ENCODE results near the gene DDX41. TPM values are rescaled to one million over a fixed set of nuclear protein-coding genes. Genes with fewer than 3 reads are reported as not detected.

Gene DDX41
- total and polyA plus RNA-seq, 2 donors (not counting 1 experiment from before 2014, with no cell fraction given): 66.8 to 79.1 TPM

DNA sequence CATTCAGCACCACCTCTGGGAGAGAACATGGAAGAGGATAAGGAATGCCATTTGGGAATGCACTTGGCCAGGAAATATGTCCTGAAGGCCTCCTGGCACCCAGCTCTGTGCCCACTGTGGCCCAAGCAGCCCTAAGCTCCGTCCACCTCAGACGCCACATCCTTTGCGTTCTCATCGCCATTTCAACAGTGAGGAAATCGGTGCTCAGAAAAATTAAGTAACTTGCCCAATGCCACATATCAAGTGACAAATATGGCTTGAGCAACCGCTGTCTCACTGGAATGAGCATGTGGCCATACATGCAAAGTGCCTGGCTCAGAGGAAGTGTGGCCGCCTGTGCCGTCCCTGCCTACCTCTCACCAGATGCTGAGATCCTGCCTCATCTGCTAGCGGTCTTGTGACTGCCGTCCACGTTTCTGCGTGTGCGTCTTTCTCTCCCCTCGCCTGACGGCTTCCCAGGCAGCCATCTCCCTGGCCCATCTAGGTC lies 6.2 kb downstream of the DDX41 start:
- no peak for DNase-seq (ENCODE audit: low read depth in 2 of 2)

GRCh38 chr5:177509991-177510566 lies 6.7 kb downstream of the DDX41 start:
- no peaks in the 10 kb centered on the region for H4K20me1 ChIP-seq (ENCODE audit: control insufficient read depth, extremely low read depth, insufficient read depth, low read length)
- TF ChIP-seq, protein P1, sequence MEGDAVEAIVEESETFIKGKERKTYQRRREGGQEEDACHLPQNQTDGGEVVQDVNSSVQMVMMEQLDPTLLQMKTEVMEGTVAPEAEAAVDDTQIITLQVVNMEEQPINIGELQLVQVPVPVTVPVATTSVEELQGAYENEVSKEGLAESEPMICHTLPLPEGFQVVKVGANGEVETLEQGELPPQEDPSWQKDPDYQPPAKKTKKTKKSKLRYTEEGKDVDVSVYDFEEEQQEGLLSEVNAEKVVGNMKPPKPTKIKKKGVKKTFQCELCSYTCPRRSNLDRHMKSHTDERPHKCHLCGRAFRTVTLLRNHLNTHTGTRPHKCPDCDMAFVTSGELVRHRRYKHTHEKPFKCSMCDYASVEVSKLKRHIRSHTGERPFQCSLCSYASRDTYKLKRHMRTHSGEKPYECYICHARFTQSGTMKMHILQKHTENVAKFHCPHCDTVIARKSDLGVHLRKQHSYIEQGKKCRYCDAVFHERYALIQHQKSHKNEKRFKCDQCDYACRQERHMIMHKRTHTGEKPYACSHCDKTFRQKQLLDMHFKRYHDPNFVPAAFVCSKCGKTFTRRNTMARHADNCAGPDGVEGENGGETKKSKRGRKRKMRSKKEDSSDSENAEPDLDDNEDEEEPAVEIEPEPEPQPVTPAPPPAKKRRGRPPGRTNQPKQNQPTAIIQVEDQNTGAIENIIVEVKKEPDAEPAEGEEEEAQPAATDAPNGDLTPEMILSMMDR (conservative IDR thresholded peaks at IDR 0.05 in 1 of 2, IDR thresholded peaks at IDR 0.05 in 1 of 2; ENCODE audit: low read depth in 1 of 2, low read length in 2 of 2): no peak
- no peak for TF ChIP-seq EZH2 (IDR thresholded peaks at IDR 0.05; ENCODE audit: low read length, missing control alignments)
- H3K4me3 ChIP-seq (replicated peaks in 1 of 4; ENCODE audit: control extremely low read depth in 1 of 4, insufficient read depth in 1 of 4, low read depth in 3 of 4, low read length in 4 of 4): no peak overlapping the region
- H3K4me2 ChIP-seq (ENCODE audit: extremely low read depth, insufficient read depth, low read length): no peak overlapping the region
- no peak for DNase-seq (ENCODE audit: low read depth in 2 of 2)
- H3K9ac ChIP-seq (ENCODE audit: insufficient read depth, low read length): no peak overlapping the region
- peaks cover 40% of the 10 kb centered on the region for H3K36me3 ChIP-seq (ENCODE audit: control insufficient read depth, insufficient read depth, low read length)
- peaks cover 4% of the 10 kb centered on the region for H3K79me2 ChIP-seq (ENCODE audit: control insufficient read depth, insufficient read depth, low read length)
- H3K4me1 ChIP-seq (ENCODE audit: control insufficient read depth, extremely low read depth, insufficient read depth, low read length): no peaks in the 10 kb centered on the region
- H3K27me3 ChIP-seq (ENCODE audit: control insufficient read depth, insufficient read depth, low read length): no peaks in the 10 kb centered on the region
- no peaks in the 10 kb centered on the region for H3K9me3 ChIP-seq (ENCODE audit: control insufficient read depth, insufficient read depth, low read depth, low read length)
- no peak overlapping the region for H3K27ac ChIP-seq (ENCODE audit: insufficient read depth, low read length)
- H2AFZ ChIP-seq (ENCODE audit: low read length): no peak overlapping the region

More for the DNA sequence above, 6.2 kb downstream of the DDX41 start:
- Histone ChIP-seq H3K27ac (ENCODE audit: insufficient read depth, low read length) (no peak overlapping the region), H2AFZ (ENCODE audit: low read length) (no peak overlapping the region), H3K4me3 (replicated peaks in 1 of 4; ENCODE audit: control extremely low read depth in 1 of 4, insufficient read depth in 1 of 4, low read depth in 3 of 4, low read length in 4 of 4) (no peak overlapping the region), H3K4me2 (ENCODE audit: extremely low read depth, insufficient read depth, low read length) (no peak overlapping the region), H3K27me3 (ENCODE audit: control insufficient read depth, insufficient read depth, low read length) (no peaks in the 10 kb centered on the region), H3K4me1 (ENCODE audit: control insufficient read depth, extremely low read depth, insufficient read depth, low read length) (peaks cover 3% of the 10 kb centered on the region), H3K9ac (ENCODE audit: insufficient read depth, low read length) (no peak overlapping the region), H3K36me3 (ENCODE audit: control insufficient read depth, insufficient read depth, low read length) (peaks cover 40% of the 10 kb centered on the region), H3K9me3 (ENCODE audit: control insufficient read depth, insufficient read depth, low read depth, low read length) (no peaks in the 10 kb centered on the region), H3K79me2 (ENCODE audit: control insufficient read depth, insufficient read depth, low read length) (peaks cover 10% of the 10 kb centered on the region), H4K20me1 (ENCODE audit: control insufficient read depth, extremely low read depth, insufficient read depth, low read length) (no peaks in the 10 kb centered on the region)
- TF ChIP-seq EZH2 (IDR thresholded peaks at IDR 0.05; ENCODE audit: low read length, missing control alignments): no peak
- TF ChIP-seq, protein P1 (conservative IDR thresholded peaks at IDR 0.05 in 1 of 2, IDR thresholded peaks at IDR 0.05 in 1 of 2; ENCODE audit: low read depth in 1 of 2, low read length in 2 of 2): no peak

DNA sequence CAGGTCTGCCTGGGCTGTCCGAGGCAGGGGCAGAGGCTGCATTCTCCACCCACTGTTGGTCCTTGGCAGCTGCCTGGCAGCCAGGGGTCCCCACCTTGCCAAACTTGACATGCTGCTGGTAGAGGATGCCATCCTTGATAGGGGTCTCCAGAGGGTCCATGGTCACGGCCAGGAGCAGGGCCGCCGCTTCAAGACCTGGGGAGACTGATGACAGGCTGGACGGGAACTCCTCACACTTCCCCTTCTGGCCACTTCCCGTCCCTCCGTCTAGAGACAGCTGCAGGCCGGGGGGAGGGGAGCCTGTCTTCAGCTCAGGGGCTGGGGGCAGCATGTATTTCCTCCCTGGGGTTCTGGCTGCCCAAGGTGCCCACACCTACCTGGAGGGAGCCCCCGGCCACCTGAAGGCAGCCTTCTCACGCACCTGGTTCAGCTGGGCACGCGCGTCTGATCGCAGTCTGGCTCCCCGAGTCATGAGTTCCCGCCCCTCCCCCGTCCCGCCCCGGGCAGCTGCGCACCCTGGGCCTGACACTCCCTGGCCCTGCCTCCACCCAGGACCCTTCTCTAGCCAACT lies 7.3 kb downstream of the DDX41 start, which contains the start of gene DOK3:
TSS of gene DOK3 (minus strand) at position 446 of the 571 bp plus-strand sequence. CDS start at position 160, 286 bp downstream.
- H3K4me1 ChIP-seq (ENCODE audit: control insufficient read depth, extremely low read depth, insufficient read depth, low read length): no peaks in the 10 kb centered on the region
- H3K27ac ChIP-seq (ENCODE audit: insufficient read depth, low read length): no peak within 1 kb of the TSS
- no peak within 1 kb of the TSS for H3K4me2 ChIP-seq (ENCODE audit: extremely low read depth, insufficient read depth, low read length)
- no peaks in the 10 kb centered on the region for H4K20me1 ChIP-seq (ENCODE audit: control insufficient read depth, extremely low read depth, insufficient read depth, low read length)
- no peaks in the 10 kb centered on the region for H3K9me3 ChIP-seq (ENCODE audit: control insufficient read depth, insufficient read depth, low read depth, low read length)
- H3K79me2 ChIP-seq (ENCODE audit: control insufficient read depth, insufficient read depth, low read length): no peaks in the 10 kb centered on the region
- H3K4me3 ChIP-seq (replicated peaks in 1 of 4; ENCODE audit: control extremely low read depth in 1 of 4, insufficient read depth in 1 of 4, low read depth in 3 of 4, low read length in 4 of 4): no peak within 1 kb of the TSS
- peaks cover 35% of the 10 kb centered on the region for H3K36me3 ChIP-seq (ENCODE audit: control insufficient read depth, insufficient read depth, low read length)
- no peak for DNase-seq (ENCODE audit: low read depth in 2 of 2)
- no peak within 1 kb of the TSS for H2AFZ ChIP-seq (ENCODE audit: low read length)
- TF ChIP-seq, protein P1 (conservative IDR thresholded peaks at IDR 0.05 in 1 of 2, IDR thresholded peaks at IDR 0.05 in 1 of 2; ENCODE audit: low read depth in 1 of 2, low read length in 2 of 2): no peak
- TF ChIP-seq EZH2 (IDR thresholded peaks at IDR 0.05; ENCODE audit: low read length, missing control alignments): no peak
- H3K9ac ChIP-seq (ENCODE audit: insufficient read depth, low read length): no peak within 1 kb of the TSS
- H3K27me3 ChIP-seq (ENCODE audit: control insufficient read depth, insufficient read depth, low read length): no peaks in the 10 kb centered on the region

All from fibroblast of lung (primary cell).